ENCODE measurements around the gene PLAAT2.

- TF ChIP-seq, protein P1, sequence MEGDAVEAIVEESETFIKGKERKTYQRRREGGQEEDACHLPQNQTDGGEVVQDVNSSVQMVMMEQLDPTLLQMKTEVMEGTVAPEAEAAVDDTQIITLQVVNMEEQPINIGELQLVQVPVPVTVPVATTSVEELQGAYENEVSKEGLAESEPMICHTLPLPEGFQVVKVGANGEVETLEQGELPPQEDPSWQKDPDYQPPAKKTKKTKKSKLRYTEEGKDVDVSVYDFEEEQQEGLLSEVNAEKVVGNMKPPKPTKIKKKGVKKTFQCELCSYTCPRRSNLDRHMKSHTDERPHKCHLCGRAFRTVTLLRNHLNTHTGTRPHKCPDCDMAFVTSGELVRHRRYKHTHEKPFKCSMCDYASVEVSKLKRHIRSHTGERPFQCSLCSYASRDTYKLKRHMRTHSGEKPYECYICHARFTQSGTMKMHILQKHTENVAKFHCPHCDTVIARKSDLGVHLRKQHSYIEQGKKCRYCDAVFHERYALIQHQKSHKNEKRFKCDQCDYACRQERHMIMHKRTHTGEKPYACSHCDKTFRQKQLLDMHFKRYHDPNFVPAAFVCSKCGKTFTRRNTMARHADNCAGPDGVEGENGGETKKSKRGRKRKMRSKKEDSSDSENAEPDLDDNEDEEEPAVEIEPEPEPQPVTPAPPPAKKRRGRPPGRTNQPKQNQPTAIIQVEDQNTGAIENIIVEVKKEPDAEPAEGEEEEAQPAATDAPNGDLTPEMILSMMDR (IDR thresholded peaks at IDR 0.05): peak in 2 of 3 donors; percentile 17 to 39
- TF ChIP-seq POLR2A (IDR thresholded peaks at IDR 0.05) (no peak), POLR2AphosphoS5 (IDR thresholded peaks at IDR 0.05) (no peak)
Observed at GRCh38 chr11:63610604-63611394, 47.6 kb upstream of the PLAAT2 start.

Data from breast epithelium (tissue), 3 donors.